HepG2 (cell line): Measurements from ENCODE around the gene ADIPOR2. TPM values are rescaled to one million over a fixed set of nuclear protein-coding genes. Genes with fewer than 3 reads are reported as not detected.

ENCODE experiments used
- AKAP8 ChIP-seq: sonication (generic); formaldehyde crosslinking; IDR thresholded peaks from 2 replicates; pipeline ENCODE4 v1.5.1; 2020; ENCODE audit warnings: mild to moderate bottlenecking, missing genetic modification reagents
- BCL6 ChIP-seq: IDR thresholded peaks from 2 replicates; pipeline ENCODE4 v1.6.1; 2016; ENCODE audit warnings: missing genetic modification reagents, missing compliant biosample characterization
- CC2D1A ChIP-seq: sonication (generic); formaldehyde crosslinking; IDR thresholded peaks from 2 replicates; pipeline ENCODE4 v1.8.1; 2023; ENCODE audit warnings: mild to moderate bottlenecking, missing genetic modification reagents
- GABPB1 ChIP-seq: IDR thresholded peaks from 2 replicates; pipeline ENCODE4 v1.6.1; 2016; ENCODE audit warnings: mild to moderate bottlenecking, missing genetic modification reagents, moderate library complexity, missing compliant biosample characterization
- IKZF1 ChIP-seq: fragments of 450-650 bp; IDR thresholded peaks from 2 replicates; pipeline ENCODE4 v1.7.1; 2016
- JUN ChIP-seq: sonication (generic); formaldehyde crosslinking; IDR thresholded peaks from 2 replicates; pipeline ENCODE4 v1.4.0; 2020; ENCODE audit warnings: mild to moderate bottlenecking, missing genetic modification reagents
- KAT8 ChIP-seq: IDR thresholded peaks from 2 replicates; pipeline ENCODE4 v1.6.1; 2016; ENCODE audit warnings: missing genetic modification reagents, missing compliant biosample characterization
- MATR3 ChIP-seq: sonication (generic); formaldehyde crosslinking; IDR thresholded peaks from 2 replicates; pipeline ENCODE4 v1.4.0; 2020; ENCODE audit warnings: missing genetic modification reagents
- MEF2D ChIP-seq: sonication (generic); formaldehyde crosslinking; IDR thresholded peaks from 2 replicates; pipeline ENCODE4 v1.5.1; 2020; ENCODE audit warnings: mild to moderate bottlenecking, missing genetic modification reagents
- NBN ChIP-seq: fragments of 450-650 bp; conservative IDR thresholded peaks from 2 replicates; pipeline ENCODE4 v1.6.1; 2017
- RNF2 ChIP-seq: fragments of 450-650 bp; conservative IDR thresholded peaks from 2 replicates; pipeline ENCODE4 v1.6.1; 2016; ENCODE audit warnings: low read depth
- TBX2 ChIP-seq: sonication (generic); formaldehyde crosslinking; IDR thresholded peaks from 2 replicates; pipeline ENCODE4 v1.5.0; 2020; ENCODE audit warnings: missing genetic modification reagents, mild to moderate bottlenecking, borderline replicate concordance
- TEF ChIP-seq: sonication (generic); formaldehyde crosslinking; IDR thresholded peaks from 2 replicates; pipeline ENCODE4 v1.5.0; 2020; ENCODE audit warnings: missing genetic modification reagents
- TERF1 ChIP-seq: sonication (generic); formaldehyde crosslinking; IDR thresholded peaks from 2 replicates; pipeline ENCODE4 v1.8.0; 2022; ENCODE audit warnings: mild to moderate bottlenecking, missing genetic modification reagents, moderate library complexity
- ZFP1 ChIP-seq: IDR thresholded peaks from 2 replicates; pipeline ENCODE4 v1.6.1; 2016
- ZFYVE20 ChIP-seq: sonication (generic); formaldehyde crosslinking; IDR thresholded peaks from 2 replicates; pipeline ENCODE4 v1.8.0; 2023; ENCODE audit warnings: low read depth, mild to moderate bottlenecking, moderate library complexity, missing genetic modification reagents, borderline replicate concordance
- ZNF121 ChIP-seq: sonication (generic); formaldehyde crosslinking; IDR thresholded peaks from 2 replicates; pipeline ENCODE4 v1.5.0; 2020; ENCODE audit warnings: mild to moderate bottlenecking, missing genetic modification reagents
- ZNF441 ChIP-seq: sonication (generic); formaldehyde crosslinking; IDR thresholded peaks from 2 replicates; pipeline ENCODE4 v1.7.0; 2021; ENCODE audit warnings: missing genetic modification reagents, borderline replicate concordance
- ZNF550 ChIP-seq: sonication (generic); formaldehyde crosslinking; IDR thresholded peaks from 2 replicates; pipeline ENCODE4 v1.4.0; 2020; ENCODE audit warnings: mild to moderate bottlenecking, missing genetic modification reagents, borderline replicate concordance
- ZNF564 ChIP-seq: sonication (generic); formaldehyde crosslinking; IDR thresholded peaks from 2 replicates; pipeline ENCODE4 v1.8.1; 2023; ENCODE audit warnings: mild to moderate bottlenecking, missing genetic modification reagents
- ZNF619 ChIP-seq: sonication (generic); formaldehyde crosslinking; IDR thresholded peaks from 2 replicates; pipeline ENCODE4 v1.4.0; 2020; ENCODE audit warnings: mild to moderate bottlenecking, missing genetic modification reagents
- ZNF7 ChIP-seq: IDR thresholded peaks from 2 replicates; pipeline ENCODE4 v1.6.1; 2016; ENCODE audit warnings: missing biosample characterization, missing genetic modification reagents
- ZNF713 ChIP-seq: sonication (generic); formaldehyde crosslinking; IDR thresholded peaks from 2 replicates; pipeline ENCODE4 v1.4.0; 2020; ENCODE audit warnings: mild to moderate bottlenecking, missing genetic modification reagents
- ZNF780A ChIP-seq: sonication (generic); formaldehyde crosslinking; IDR thresholded peaks from 2 replicates; pipeline ENCODE4 v1.8.0; 2022; ENCODE audit warnings: mild to moderate bottlenecking, missing genetic modification reagents, moderate library complexity
- ZNF816 ChIP-seq: sonication (generic); formaldehyde crosslinking; IDR thresholded peaks from 2 replicates; pipeline ENCODE4 v1.8.0; 2022; ENCODE audit warnings: missing genetic modification reagents, mild to moderate bottlenecking, borderline replicate concordance
- ZNF839 ChIP-seq: sonication (generic); formaldehyde crosslinking; IDR thresholded peaks from 2 replicates; pipeline ENCODE4 v1.4.0; 2020; ENCODE audit warnings: missing genetic modification reagents, mild to moderate bottlenecking, borderline replicate concordance
- polyA plus RNA-seq, 8 experiments: library from polyadenylated mRNA; depleted of rRNA in 3 of 8; stranded (reverse) in 7 of 8; unstranded in 1 of 8; fragments of >200 nt; fragmentation: Illumina TruSeq in 4 of 8; extraction: Trizol in 4 of 8; gene quantifications; 2 replicates each; pipeline versions ENCODE4 v1.2.1 to v1.2.3, GENCODE V29; 2011 to 2016; ENCODE audit warnings: low read depth in 4 of 8, missing spikeins in 1 of 8, mixed read lengths in 1 of 8; ENCODE audit not compliant: insufficient read depth in 1 of 8
- total RNA-seq, 5 experiments: library from RNA; depleted of rRNA; stranded (reverse); fragments of >200 nt; fragmentation: Illumina TruSeq; extraction: Trizol; gene quantifications; 2 replicates each; pipeline ENCODE4 v1.2.3, GENCODE V29; 2016; ENCODE audit warnings: low read depth in 1 of 5
- TF ChIP-seq, protein P1 (sequence below): sonication (generic); formaldehyde crosslinking; IDR thresholded peaks from 2 replicates; pipeline ENCODE4 v1.5.0; 2020; ENCODE audit warnings: mild to moderate bottlenecking, missing genetic modification reagents
- TF ChIP-seq, protein P2 (sequence below): IDR thresholded peaks from 2 replicates; pipeline ENCODE4 v1.6.1; 2016; ENCODE audit warnings: mild to moderate bottlenecking

The ADIPOR2 gene
- total and polyA plus RNA-seq, 2 of the 13 experiments (the other 11 are each of a cell fraction or from before 2014, with no cell fraction given): 35.2 to 52.2 TPM

- no peak for TF ChIP-seq TEF (CRISPR knock-in tag)
- TF ChIP-seq ZNF713 (CRISPR knock-in tag): no peak
- TF ChIP-seq ZNF619 (CRISPR knock-in tag): no peak
- TF ChIP-seq ZNF816 (CRISPR knock-in tag): no peak
- TF ChIP-seq ZNF121 (CRISPR knock-in tag): no peak; the same call in 1 of the 2 replicates
- peak; percentile 44; the same call in 1 of the 2 replicates for TF ChIP-seq KAT8
- no peak for TF ChIP-seq ZNF7
- no peak for TF ChIP-seq AKAP8 (CRISPR knock-in tag)
- TF ChIP-seq, protein P1, sequence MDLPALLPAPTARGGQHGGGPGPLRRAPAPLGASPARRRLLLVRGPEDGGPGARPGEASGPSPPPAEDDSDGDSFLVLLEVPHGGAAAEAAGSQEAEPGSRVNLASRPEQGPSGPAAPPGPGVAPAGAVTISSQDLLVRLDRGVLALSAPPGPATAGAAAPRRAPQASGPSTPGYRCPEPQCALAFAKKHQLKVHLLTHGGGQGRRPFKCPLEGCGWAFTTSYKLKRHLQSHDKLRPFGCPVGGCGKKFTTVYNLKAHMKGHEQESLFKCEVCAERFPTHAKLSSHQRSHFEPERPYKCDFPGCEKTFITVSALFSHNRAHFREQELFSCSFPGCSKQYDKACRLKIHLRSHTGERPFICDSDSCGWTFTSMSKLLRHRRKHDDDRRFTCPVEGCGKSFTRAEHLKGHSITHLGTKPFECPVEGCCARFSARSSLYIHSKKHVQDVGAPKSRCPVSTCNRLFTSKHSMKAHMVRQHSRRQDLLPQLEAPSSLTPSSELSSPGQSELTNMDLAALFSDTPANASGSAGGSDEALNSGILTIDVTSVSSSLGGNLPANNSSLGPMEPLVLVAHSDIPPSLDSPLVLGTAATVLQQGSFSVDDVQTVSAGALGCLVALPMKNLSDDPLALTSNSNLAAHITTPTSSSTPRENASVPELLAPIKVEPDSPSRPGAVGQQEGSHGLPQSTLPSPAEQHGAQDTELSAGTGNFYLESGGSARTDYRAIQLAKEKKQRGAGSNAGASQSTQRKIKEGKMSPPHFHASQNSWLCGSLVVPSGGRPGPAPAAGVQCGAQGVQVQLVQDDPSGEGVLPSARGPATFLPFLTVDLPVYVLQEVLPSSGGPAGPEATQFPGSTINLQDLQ (CRISPR knock-in tag): no peak
- no peak for TF ChIP-seq ZNF441
- TF ChIP-seq MEF2D (CRISPR knock-in tag): 0 out of 2 replicates have a peak, but pooled peaks have one; percentile 46
- no peak for TF ChIP-seq ZNF780A (CRISPR knock-in tag)
- TF ChIP-seq BCL6 (CRISPR knock-in tag): peak; percentile 60
- TF ChIP-seq ZNF839 (CRISPR knock-in tag): no peak
- TF ChIP-seq, protein P2, sequence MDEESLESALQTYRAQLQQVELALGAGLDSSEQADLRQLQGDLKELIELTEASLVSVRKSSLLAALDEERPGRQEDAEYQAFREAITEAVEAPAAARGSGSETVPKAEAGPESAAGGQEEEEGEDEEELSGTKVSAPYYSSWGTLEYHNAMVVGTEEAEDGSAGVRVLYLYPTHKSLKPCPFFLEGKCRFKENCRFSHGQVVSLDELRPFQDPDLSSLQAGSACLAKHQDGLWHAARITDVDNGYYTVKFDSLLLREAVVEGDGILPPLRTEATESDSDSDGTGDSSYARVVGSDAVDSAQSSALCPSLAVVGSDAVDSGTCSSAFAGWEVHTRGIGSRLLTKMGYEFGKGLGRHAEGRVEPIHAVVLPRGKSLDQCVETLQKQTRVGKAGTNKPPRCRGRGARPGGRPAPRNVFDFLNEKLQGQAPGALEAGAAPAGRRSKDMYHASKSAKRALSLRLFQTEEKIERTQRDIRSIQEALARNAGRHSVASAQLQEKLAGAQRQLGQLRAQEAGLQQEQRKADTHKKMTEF (CRISPR knock-in tag): peak; percentile 61
- TF ChIP-seq RNF2: no peak
- TF ChIP-seq CC2D1A: no peak
- TF ChIP-seq TBX2 (CRISPR knock-in tag): no peak
- TF ChIP-seq NBN: no peak
- TF ChIP-seq IKZF1: no peak
- TF ChIP-seq ZNF550 (CRISPR knock-in tag): no peak
- no peak; the same call in 1 of the 2 replicates for TF ChIP-seq ZNF564 (CRISPR knock-in tag)
- TF ChIP-seq MATR3 (CRISPR knock-in tag): no peak
- peak; percentile 94 for TF ChIP-seq JUN (CRISPR knock-in tag)
- no peak for TF ChIP-seq TERF1 (CRISPR knock-in tag)
- TF ChIP-seq GABPB1 (CRISPR knock-in tag): peak; percentile 48; the same call in 1 of the 2 replicates
- no peak for TF ChIP-seq ZFYVE20 (CRISPR knock-in tag)
- TF ChIP-seq ZFP1 (CRISPR knock-in tag): no peak
Measured at GRCh38 chr12:1837541-1838204, 146.8 kb downstream of the ADIPOR2 start (continued).
